ENCODE measurements around the gene PPY. TPM values are rescaled to one million over a fixed set of nuclear protein-coding genes. Genes with fewer than 3 reads are reported as not detected.
A peak's percentile ranks its signal among the peaks of the same experiment; 100 is the strongest.
"Not testable (repeated sequence)": the region's sequence is repeated elsewhere in the genome, so short reads cannot be mapped to it uniquely, and the experiment has no call there.

PPY gene
- total RNA-seq, 1 donor from 2014 or later = not detected

DNA sequence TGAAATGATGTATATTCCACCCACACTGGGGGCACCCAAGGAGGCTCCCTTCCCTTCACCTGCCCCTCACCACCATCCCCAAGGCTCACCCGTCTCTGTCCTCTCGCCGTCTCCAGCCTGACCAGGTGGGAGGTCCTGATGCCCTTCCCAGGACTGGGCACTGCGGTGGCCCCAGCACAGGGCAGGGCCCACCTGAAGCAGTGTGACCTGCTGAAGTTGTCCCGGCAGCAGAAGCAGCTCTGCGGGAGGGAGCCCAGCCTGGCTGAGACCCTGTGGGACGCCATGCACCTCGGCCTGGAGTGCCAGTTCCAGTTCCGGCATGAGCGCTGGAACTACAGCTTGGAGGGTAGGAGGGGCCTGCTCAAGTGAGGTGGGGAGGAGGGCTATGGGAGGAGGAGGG, 9.9 kb downstream of the PPY start:
- no peak for DNase-seq (ENCODE audit: low read depth)

DNA sequence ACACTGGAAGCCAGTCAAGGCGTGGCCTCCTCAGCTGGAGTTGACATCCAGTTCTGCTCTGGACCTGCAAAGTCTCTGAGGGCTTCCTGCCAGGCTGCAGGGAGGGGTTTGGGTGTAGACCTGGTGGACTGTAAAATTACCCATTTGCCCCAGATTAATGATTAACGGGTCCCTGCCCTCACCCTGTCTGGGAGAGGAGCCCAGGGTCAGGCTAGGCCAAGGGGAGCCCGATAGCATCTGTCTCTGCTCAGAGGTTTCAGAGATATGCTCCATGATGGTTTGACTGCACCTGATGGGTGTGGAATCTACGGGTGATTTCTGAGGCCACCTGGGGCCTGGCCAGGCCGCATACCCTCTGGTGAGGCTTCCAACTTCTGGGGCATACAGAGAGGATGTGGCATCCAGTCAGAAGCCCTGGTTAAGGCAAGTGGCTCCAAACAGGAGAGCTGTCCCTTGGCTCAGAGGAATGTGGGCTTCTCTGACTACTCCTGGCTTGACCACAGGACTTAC, 11.2 kb downstream of the PPY start:
- DNase-seq (ENCODE audit: low read depth) = peak; percentile 24

- DNase-seq (ENCODE audit: low read depth) = no peak
These were observed 13.7 kb downstream of the PPY start for GRCh38 chr17:43928609-43929008.

DNA sequence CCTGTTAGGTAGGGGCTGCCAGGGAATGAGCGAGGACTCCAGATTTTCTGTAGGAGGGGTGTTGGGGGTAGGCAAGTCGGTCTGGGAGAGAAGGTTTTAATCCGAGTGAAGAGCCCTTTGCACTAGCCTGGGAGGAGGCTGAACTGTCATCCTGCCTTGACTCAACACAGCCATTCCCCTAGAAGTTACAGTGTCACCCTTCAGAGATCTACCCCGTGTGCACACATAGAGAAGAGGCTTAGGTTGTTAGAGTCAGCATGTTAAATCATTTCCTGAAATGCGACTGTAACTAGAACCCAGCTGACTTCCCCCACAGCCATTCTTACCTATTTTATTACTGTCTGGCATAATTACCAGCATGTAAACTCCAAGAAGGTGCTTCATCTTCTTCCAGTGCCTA, 14.3 kb downstream of the PPY start:
- DNase-seq (ENCODE audit: low read depth) = not testable (repeated sequence)

GRCh38 chr17:43927060-43927864, 15.0 kb downstream of the PPY start:
- peak; percentile 36 for DNase-seq (ENCODE audit: low read depth)

DNA sequence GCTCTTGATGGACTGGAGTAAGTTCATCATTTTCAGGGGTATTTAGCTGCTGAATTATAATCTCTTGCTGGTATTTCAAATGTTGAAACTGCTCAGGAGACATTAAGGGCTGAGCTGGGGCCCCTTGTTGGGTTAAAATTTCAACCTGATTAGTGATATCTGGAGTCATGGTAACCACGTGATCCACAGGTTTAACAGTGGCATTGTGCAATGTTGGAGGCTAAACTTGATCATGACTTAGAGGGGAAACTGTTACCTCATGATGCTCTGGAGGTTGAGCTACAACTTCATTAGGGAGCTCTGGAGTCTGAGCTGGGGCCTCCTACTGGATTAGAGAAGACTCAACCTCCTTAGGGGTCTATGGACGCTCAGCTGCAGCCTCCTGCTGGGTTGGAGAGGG, 17.7 kb downstream of the PPY start:
- no peak for DNase-seq (ENCODE audit: low read depth)

- no peak for DNase-seq (ENCODE audit: low read depth)
These were observed 21.7 kb downstream of the PPY start for GRCh38 chr17:43920500-43921095.

- no peak for DNase-seq (ENCODE audit: low read depth)
These were observed 24.3 kb downstream of the PPY start for GRCh38 chr17:43918026-43918389.

DNA sequence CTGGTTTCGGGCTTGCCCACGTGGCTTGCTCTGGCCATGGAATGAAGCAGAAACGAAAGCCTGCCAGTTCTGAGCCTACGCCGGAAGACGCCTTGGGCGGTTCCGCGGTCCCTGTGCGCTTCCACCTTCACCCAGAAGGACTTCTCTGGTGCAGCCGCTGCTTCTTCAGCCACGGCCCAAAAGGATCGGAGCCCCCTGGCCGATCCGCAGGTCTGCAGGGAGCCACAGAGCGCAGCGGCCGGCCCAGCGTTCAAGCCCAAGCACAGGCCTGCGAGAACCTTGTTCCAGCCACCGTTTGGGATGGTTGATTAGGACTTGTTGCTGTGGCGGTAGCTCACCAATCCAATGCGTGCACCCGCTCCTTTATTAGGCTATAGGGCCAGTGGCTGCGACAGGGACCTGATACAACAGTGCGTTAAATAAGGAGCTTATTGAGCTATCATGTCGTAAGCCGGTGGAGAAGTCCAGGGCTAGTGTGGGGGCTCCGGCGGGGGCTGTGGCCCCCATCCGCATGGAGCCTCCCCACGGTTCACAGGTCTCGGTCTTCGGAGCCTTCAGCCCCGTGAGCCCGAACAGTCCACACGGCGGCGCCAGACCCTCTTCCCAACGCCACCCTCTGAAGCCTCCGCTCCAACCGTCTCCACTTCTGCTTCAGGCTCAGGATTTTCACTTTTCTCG, 24.8 kb downstream of the PPY start:
- peak; percentile 41 for DNase-seq (ENCODE audit: low read depth)

- no peak for DNase-seq (ENCODE audit: low read depth)
These were observed 25.3 kb downstream of the PPY start for GRCh38 chr17:43917016-43917347.

- DNase-seq (ENCODE audit: low read depth) = no peak
These were observed 25.9 kb downstream of the PPY start for GRCh38 chr17:43916385-43916784.

- no peak for DNase-seq (ENCODE audit: low read depth)
These were observed 26.7 kb downstream of the PPY start for GRCh38 chr17:43915559-43915958.

- peak; percentile 28 for DNase-seq (ENCODE audit: low read depth)
These were observed 27.8 kb downstream of the PPY start for GRCh38 chr17:43914451-43914850.

DNA sequence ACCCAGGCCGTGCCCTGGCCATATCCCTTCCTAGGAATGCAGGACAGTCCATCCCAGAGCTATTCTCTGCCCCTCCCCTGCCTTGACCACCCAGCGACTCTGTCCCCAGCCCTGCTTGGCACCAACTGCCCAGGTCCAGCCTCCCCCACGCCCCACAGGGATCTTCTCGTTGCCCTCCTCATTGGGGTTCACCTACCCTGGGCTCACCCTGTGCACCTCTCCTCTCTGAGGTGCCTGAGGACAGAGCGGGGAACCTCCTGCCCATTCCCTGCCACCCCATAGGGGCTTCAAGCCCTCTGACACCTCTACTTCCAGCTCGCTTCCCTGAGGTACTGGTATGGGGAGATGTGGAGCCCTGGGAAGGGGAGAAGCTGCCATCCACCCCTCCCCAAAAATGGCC, 28.7 kb downstream of the PPY start:
- DNase-seq (ENCODE audit: low read depth) = no peak

DNA sequence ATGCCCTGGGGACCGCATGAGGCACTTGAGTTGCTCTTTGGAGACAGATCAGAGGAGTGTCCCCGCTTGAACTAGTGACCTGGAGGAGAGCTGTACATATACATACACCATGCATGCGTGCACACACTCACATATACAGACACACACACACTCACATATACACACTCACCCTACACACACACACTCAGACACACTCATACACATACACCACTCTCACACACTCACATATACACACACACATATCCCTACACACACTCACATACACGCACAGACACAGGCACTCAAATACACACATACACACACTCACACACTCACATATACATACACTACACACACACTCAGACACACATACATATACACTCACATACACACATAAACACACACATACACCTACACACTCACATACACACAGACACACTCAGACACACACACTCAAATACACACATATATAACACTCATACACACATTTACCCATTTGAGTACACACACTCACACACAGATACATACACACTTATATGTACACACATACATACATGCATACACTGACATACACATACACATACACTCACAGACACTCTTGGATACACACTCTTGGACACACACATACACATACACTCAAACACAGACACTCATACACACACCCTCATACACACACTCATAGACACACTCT, 29.5 kb downstream of the PPY start:
- DNase-seq (ENCODE audit: low read depth) = no peak

GRCh38 chr17:43911904-43912303, 30.4 kb downstream of the PPY start:
- no peak for DNase-seq (ENCODE audit: low read depth)

- DNase-seq (ENCODE audit: low read depth) = no peak
These were observed 32.6 kb downstream of the PPY start for GRCh38 chr17:43909537-43910231.

- peak; percentile 71 for DNase-seq (ENCODE audit: low read depth)
These were observed 34.1 kb downstream of the PPY start for GRCh38 chr17:43907998-43908721.

GRCh38 chr17:43907425-43907981, 34.8 kb downstream of the PPY start, which contains the start of gene MPP2:
Gene MPP2, minus strand, starts transcription at chr17:43907536. Its CDS starts 3,076 bp downstream, at chr17:43904460.
- DNase-seq (ENCODE audit: low read depth) = peak; percentile 67

- no peak for DNase-seq (ENCODE audit: low read depth)
These were observed 35.3 kb downstream of the PPY start for GRCh38 chr17:43906951-43907424.
